Measurements from ENCODE around the gene CHAF1A. TPM values are rescaled to one million over a fixed set of nuclear protein-coding genes. Genes with fewer than 3 reads are reported as not detected.

The CHAF1A gene
- total RNA-seq, 1 experiment from 2014 or later = 52.7 TPM

GRCh38 chr19:4401769-4402170, 670 bp upstream of the CHAF1A start:
- DNase-seq (ENCODE audit: low spot score) = no peak

- no peak for DNase-seq (ENCODE audit: low spot score)
Measured at GRCh38 chr19:4403005-4403761, 743 bp downstream of the CHAF1A start.

GRCh38 chr19:4405977-4406376, 3.5 kb downstream of the CHAF1A start:
- DNase-seq (ENCODE audit: low spot score) = no peak

- DNase-seq (ENCODE audit: low spot score) = no peak
Measured at GRCh38 chr19:4406626-4407025, 4.2 kb downstream of the CHAF1A start.

- no peak for DNase-seq (ENCODE audit: low spot score)
Measured at GRCh38 chr19:4409123-4409933, 6.9 kb downstream of the CHAF1A start.

- no peak for DNase-seq (ENCODE audit: low spot score)
Measured at GRCh38 chr19:4413588-4413987, 11.1 kb downstream of the CHAF1A start.

- no peak for DNase-seq (ENCODE audit: low spot score)
Measured at GRCh38 chr19:4414144-4414799, 11.8 kb downstream of the CHAF1A start.

- DNase-seq (ENCODE audit: low spot score) = no peak
Measured at GRCh38 chr19:4414800-4415321, 12.4 kb downstream of the CHAF1A start.

GRCh38 chr19:4415352-4415751, 12.9 kb downstream of the CHAF1A start:
- DNase-seq (ENCODE audit: low spot score) = no peak

GRCh38 chr19:4416268-4416667, 13.8 kb downstream of the CHAF1A start:
- DNase-seq (ENCODE audit: low spot score) = no peak

- DNase-seq (ENCODE audit: low spot score) = no peak
Measured at GRCh38 chr19:4423416-4424126, 21.1 kb downstream of the CHAF1A start.

GRCh38 chr19:4425537-4425936, 23.1 kb downstream of the CHAF1A start:
- no peak for DNase-seq (ENCODE audit: low spot score)

GRCh38 chr19:4428326-4428975, 26.0 kb downstream of the CHAF1A start:
- DNase-seq (ENCODE audit: low spot score) = no peak

- no peak for DNase-seq (ENCODE audit: low spot score)
Measured at GRCh38 chr19:4429256-4429655, 26.8 kb downstream of the CHAF1A start.

- DNase-seq (ENCODE audit: low spot score) = no peak
Measured at GRCh38 chr19:4429771-4430171, 27.3 kb downstream of the CHAF1A start.

- DNase-seq (ENCODE audit: low spot score) = no peak
Measured at GRCh38 chr19:4430760-4431159, 28.3 kb downstream of the CHAF1A start.

GRCh38 chr19:4431296-4431695, 28.9 kb downstream of the CHAF1A start:
- no peak for DNase-seq (ENCODE audit: low spot score)

GRCh38 chr19:4431808-4432674, 29.6 kb downstream of the CHAF1A start:
- no peak for DNase-seq (ENCODE audit: low spot score)

- DNase-seq (ENCODE audit: low spot score) = no peak
Measured at GRCh38 chr19:4432918-4433506, 30.6 kb downstream of the CHAF1A start.

- no peak for DNase-seq (ENCODE audit: low spot score)
Measured at GRCh38 chr19:4434391-4434790, 32.0 kb downstream of the CHAF1A start.

Data from A172 (cell line).